ACC112 (cell line): ENCODE measurements around the gene EEPD1.
"Not testable (repeated sequence)": the region's sequence is repeated elsewhere in the genome, so short reads cannot be mapped to it uniquely, and the experiment has no call there.

Experiments
- H2AFZ ChIP-seq: fragments of 200-600 bp; sonication (generic); one replicate; pipeline ENCODE4 v1.6.0; 2017; ENCODE audit warnings: antibody characterized with exemption, low read length; ENCODE audit not compliant: unreplicated experiment
- H3K27ac ChIP-seq: fragments of 200-600 bp; sonication (generic); 2 replicates; pipeline ENCODE4 v1.5.1; 2014; ENCODE audit warnings: low read depth, mild to moderate bottlenecking, antibody characterized with exemption, low read length, moderate library complexity
- H3K27me3 ChIP-seq: fragments of 200-600 bp; sonication (generic); 2 replicates; pipeline ENCODE4 v1.6.1; 2014; ENCODE audit warnings: mild to moderate bottlenecking, antibody characterized with exemption, low read length, moderate library complexity, mixed read lengths; ENCODE audit not compliant: insufficient read depth
- H3K36me3 ChIP-seq: fragments of 200-600 bp; sonication (generic); 2 replicates; pipeline ENCODE4 v1.6.1; 2016; ENCODE audit warnings: mild to moderate bottlenecking, antibody characterized with exemption, low read length, moderate library complexity, mixed read lengths; ENCODE audit not compliant: insufficient read depth
- H3K4me1 ChIP-seq: fragments of 200-600 bp; sonication (generic); one replicate; pipeline ENCODE4 v1.6.1; 2016; ENCODE audit warnings: low read length, mixed read lengths; ENCODE audit not compliant: insufficient read depth, unreplicated experiment, control insufficient read depth
- H3K4me3 ChIP-seq: fragments of 200-600 bp; sonication (generic); 2 replicates; pipeline ENCODE4 v1.5.1; 2014; ENCODE audit warnings: mild to moderate bottlenecking, low read depth, low read length
- H3K79me2 ChIP-seq: fragments of 200-600 bp; sonication (generic); one replicate; pipeline ENCODE4 v1.6.0; 2016; ENCODE audit warnings: low read length; ENCODE audit not compliant: control insufficient read depth, unreplicated experiment, insufficient read depth

Gene EEPD1

GRCh38 chr7:36116347-36117202, 36.5 kb upstream of the EEPD1 start:
- Histone ChIP-seq H3K27me3 (no peaks in the 10 kb centered on the region), H3K36me3 (no peaks in the 10 kb centered on the region), H3K4me3 (peak overlapping the region; percentile 32), H2AFZ (peak overlapping the region; percentile 47), H3K79me2 (no peaks in the 10 kb centered on the region), H3K27ac (peak overlapping the region; percentile 82), H3K4me1 (peaks cover 45% of the 10 kb centered on the region)

GRCh38 chr7:36117203-36117840, 35.7 kb upstream of the EEPD1 start:
- H3K4me1 ChIP-seq: peaks cover 45% of the 10 kb centered on the region
- H3K27me3 ChIP-seq: no peaks in the 10 kb centered on the region
- peak overlapping the region; percentile 32; the same call in 1 of the 2 replicates for H3K4me3 ChIP-seq
- no peaks in the 10 kb centered on the region for H3K36me3 ChIP-seq
- H2AFZ ChIP-seq: peak overlapping the region; percentile 47
- H3K27ac ChIP-seq: peak overlapping the region; percentile 82
- H3K79me2 ChIP-seq: no peaks in the 10 kb centered on the region

GRCh38 chr7:36118344-36118743, 34.7 kb upstream of the EEPD1 start:
- Histone ChIP-seq H3K27ac (no peak overlapping the region), H3K79me2 (no peaks in the 10 kb centered on the region), H2AFZ (no peak overlapping the region), H3K4me3 (no peak overlapping the region), H3K36me3 (no peaks in the 10 kb centered on the region), H3K27me3 (no peaks in the 10 kb centered on the region), H3K4me1 (peaks cover 45% of the 10 kb centered on the region)

GRCh38 chr7:36119005-36119706, 33.9 kb upstream of the EEPD1 start:
- H3K4me1 ChIP-seq: peaks cover 45% of the 10 kb centered on the region
- H3K36me3 ChIP-seq: no peaks in the 10 kb centered on the region
- H3K79me2 ChIP-seq: no peaks in the 10 kb centered on the region
- H3K27me3 ChIP-seq: no peaks in the 10 kb centered on the region
- H3K27ac ChIP-seq: peak overlapping the region; percentile 68
- no peak overlapping the region for H3K4me3 ChIP-seq
- H2AFZ ChIP-seq: no peak overlapping the region

GRCh38 chr7:36119983-36120646, 32.9 kb upstream of the EEPD1 start:
- not testable (repeated sequence) for H3K27me3 ChIP-seq, H3K36me3 ChIP-seq, H3K4me3 ChIP-seq, H3K27ac ChIP-seq, H2AFZ ChIP-seq, H3K79me2 ChIP-seq
- H3K4me1 ChIP-seq: peaks cover 41% of the 10 kb centered on the region

- peaks cover 25% of the 10 kb centered on the region for H3K4me1 ChIP-seq
- H3K79me2 ChIP-seq, H3K36me3 ChIP-seq, H3K4me3 ChIP-seq, H3K27me3 ChIP-seq, H3K27ac ChIP-seq, H2AFZ ChIP-seq: not testable (repeated sequence)
These were observed 27.4 kb upstream of the EEPD1 start for GRCh38 chr7:36125630-36126029.

- H3K36me3 ChIP-seq: no peaks in the 10 kb centered on the region
- H2AFZ ChIP-seq: peak overlapping the region; percentile 50
- H3K27ac ChIP-seq: no peak overlapping the region
- H3K4me1 ChIP-seq: peaks cover 25% of the 10 kb centered on the region
- H3K79me2 ChIP-seq: no peaks in the 10 kb centered on the region
- no peak overlapping the region for H3K4me3 ChIP-seq
- H3K27me3 ChIP-seq: no peaks in the 10 kb centered on the region
These were observed 25.8 kb upstream of the EEPD1 start for GRCh38 chr7:36127075-36127740.

- Histone ChIP-seq H2AFZ (peak overlapping the region; percentile 78), H3K4me1 (peaks cover 25% of the 10 kb centered on the region), H3K36me3 (no peaks in the 10 kb centered on the region), H3K79me2 (no peaks in the 10 kb centered on the region), H3K27ac (peak overlapping the region; percentile 100), H3K4me3 (peak overlapping the region; percentile 73), H3K27me3 (no peaks in the 10 kb centered on the region)
These were observed 24.5 kb upstream of the EEPD1 start for GRCh38 chr7:36128448-36129047.

GRCh38 chr7:36129048-36129534, 24.0 kb upstream of the EEPD1 start:
- H3K27ac ChIP-seq: peak overlapping the region; percentile 100
- H3K79me2 ChIP-seq: no peaks in the 10 kb centered on the region
- peaks cover 25% of the 10 kb centered on the region for H3K4me1 ChIP-seq
- peak overlapping the region; percentile 73 for H3K4me3 ChIP-seq
- peak overlapping the region; percentile 78 for H2AFZ ChIP-seq
- no peaks in the 10 kb centered on the region for H3K27me3 ChIP-seq
- no peaks in the 10 kb centered on the region for H3K36me3 ChIP-seq
